Activated naive CD4-positive, alpha-beta T cell treated with anti-CD3 and anti-CD28 coated beads for 36 hours (primary cell): ENCODE measurements around the gene PROSER3. TPM values are rescaled to one million over a fixed set of nuclear protein-coding genes. Genes with fewer than 3 reads are reported as not detected.
"Not testable (repeated sequence)": the region's sequence is repeated elsewhere in the genome, so short reads cannot be mapped to it uniquely, and the experiment has no call there.

Experiments
- CTCF ChIA-PET: fragments of 350-600 bp; sonication (Branson Sonifier 250); formaldehyde crosslinking; loops from one replicate; lab custom pipeline; 2021; ENCODE audit warnings: antibody characterized with exemption; lab: Charles Lee
- DNase-seq: peaks from one replicate; pipeline ENCODE4 v3.0.0-alpha.2; 2020
- H3K27ac Mint-ChIP-seq: one replicate; pipeline ENCODE4 v1.8.0; 2021; ENCODE audit warnings: mild to moderate bottlenecking, mixed read lengths
- H3K27me3 Mint-ChIP-seq: one replicate; pipeline ENCODE4 v1.8.0; 2021; ENCODE audit warnings: low read depth, mixed read lengths
- H3K36me3 Mint-ChIP-seq: one replicate; pipeline ENCODE4 v1.8.0; 2021; ENCODE audit warnings: low read depth, mixed read lengths
- H3K4me1 Mint-ChIP-seq: one replicate; pipeline ENCODE4 v1.8.0; 2021; ENCODE audit warnings: low read depth, mixed read lengths
- H3K4me3 Mint-ChIP-seq: one replicate; pipeline ENCODE4 v1.8.0; 2021; ENCODE audit warnings: mild to moderate bottlenecking, moderate library complexity, mixed read lengths
- H3K9me3 Mint-ChIP-seq: one replicate; pipeline ENCODE4 v1.8.0; 2021; ENCODE audit warnings: mixed read lengths
- intact Hi-C: fragments of 100-400 bp; cut with micrococcal nuclease; formaldehyde crosslinking; loops from one replicate; pipeline ENCODE4 v1.15.1; 2023
- total RNA-seq, 2 experiments: library from RNA; stranded (reverse); gene quantifications; one replicate each; pipeline ENCODE4 v1.2.3, GENCODE V29; 2021

Gene PROSER3
- total RNA-seq, 2 experiments from 2014 or later = 45.3 to 47.4 TPM

DNA sequence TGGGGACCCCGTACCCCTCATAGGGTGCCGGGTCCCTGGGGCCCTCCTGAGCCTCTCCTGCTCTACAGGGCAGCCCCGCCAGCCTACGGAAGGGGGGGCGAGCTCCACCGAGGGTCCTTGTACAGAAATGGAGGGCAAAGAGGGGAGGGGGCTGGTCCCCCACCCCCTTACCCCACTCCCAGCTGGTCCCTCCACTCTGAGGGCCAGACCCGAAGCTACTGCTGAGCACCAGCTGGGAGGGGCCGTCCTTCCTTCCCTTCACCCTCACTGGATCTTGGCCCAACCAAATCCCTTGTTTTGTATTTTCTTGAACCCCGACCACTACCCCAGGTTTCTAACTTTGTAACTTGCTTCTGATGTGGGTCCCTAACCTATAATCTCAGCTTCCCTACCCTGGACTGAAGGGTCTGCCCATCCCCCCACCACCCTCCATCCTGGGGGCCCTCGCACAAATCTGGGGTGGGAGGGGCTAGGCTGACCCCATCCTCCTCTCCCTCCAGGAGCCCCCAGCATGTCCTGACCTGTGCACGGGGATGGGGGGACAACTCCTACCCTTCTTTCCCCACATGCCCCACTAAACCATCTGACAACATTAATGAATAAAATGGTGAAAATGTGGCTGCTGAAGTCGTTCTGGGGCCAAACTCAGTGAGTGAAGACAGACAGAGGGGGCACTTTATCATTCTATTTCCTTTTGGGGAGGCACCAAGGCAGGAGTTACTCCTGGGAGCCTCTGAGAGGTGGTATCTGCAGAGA is 30.4 kb downstream of the PROSER3 start:
- no peaks in the 10 kb centered on the region for H3K4me1 Mint-ChIP-seq
- H3K9me3 Mint-ChIP-seq = no peaks in the 10 kb centered on the region
- no peak for DNase-seq
- no peak overlapping the region for H3K27ac Mint-ChIP-seq
- no peaks in the 10 kb centered on the region for H3K36me3 Mint-ChIP-seq
- intact Hi-C loops = no loop called here
- H3K27me3 Mint-ChIP-seq = no peaks in the 10 kb centered on the region
- no peak overlapping the region for H3K4me3 Mint-ChIP-seq
- CTCF ChIA-PET = interaction anchor here (2.1 kb wide), 1 partner anchor 94 kb away, joined by 9 read pairs; no protein-coding TSS in a partner anchor

DNA sequence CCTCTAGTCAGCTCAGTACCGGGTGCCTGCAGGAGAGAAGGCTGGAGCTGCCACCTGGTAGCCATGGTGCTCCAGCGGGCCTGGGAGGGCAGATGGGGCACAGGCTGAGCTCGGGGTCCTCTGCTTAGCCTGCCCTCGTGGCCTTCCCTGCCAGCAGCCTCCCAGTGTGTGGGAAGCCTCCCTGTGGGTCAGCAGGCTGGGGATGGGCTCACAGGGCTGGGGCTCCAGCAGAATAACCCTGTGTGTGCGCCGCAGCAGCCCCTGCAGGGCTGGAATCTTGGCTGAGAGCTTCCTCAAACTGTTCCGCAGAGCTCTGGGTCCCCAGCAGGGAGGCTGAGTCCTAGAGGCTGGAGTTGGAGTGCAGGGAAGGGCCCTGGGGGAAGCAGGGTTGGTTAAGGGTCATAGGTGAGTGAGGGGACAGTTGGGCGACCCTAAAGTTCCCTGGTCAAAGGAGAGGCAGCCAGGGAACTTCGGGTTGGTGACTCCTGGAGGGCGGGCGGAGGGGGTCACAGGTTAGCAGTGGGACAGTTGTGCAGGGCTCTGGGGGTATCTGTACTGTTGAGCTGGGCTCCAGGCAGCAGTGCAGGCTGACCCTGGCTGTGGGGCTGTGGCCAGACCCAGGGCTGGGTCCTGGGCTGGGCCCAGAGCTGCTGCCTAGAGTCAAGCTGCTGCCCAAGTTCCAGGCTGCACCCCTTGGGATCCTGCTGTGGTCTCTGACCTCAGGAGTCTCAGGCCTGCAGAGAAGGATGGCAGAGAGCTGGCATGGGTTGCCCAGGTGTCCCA is 31.4 kb downstream of the PROSER3 start:
- Mint-ChIP-seq H3K27ac (no peak overlapping the region), H3K4me1 (no peaks in the 10 kb centered on the region), H3K4me3 (no peak overlapping the region), H3K27me3 (peaks cover 4% of the 10 kb centered on the region), H3K9me3 (no peaks in the 10 kb centered on the region), H3K36me3 (no peaks in the 10 kb centered on the region)
- no peak for DNase-seq
- intact Hi-C loops = no loop called here
- CTCF ChIA-PET = interaction anchor here (2.1 kb wide), 1 partner anchor 95 kb away, joined by 9 read pairs; no protein-coding TSS in a partner anchor

DNA sequence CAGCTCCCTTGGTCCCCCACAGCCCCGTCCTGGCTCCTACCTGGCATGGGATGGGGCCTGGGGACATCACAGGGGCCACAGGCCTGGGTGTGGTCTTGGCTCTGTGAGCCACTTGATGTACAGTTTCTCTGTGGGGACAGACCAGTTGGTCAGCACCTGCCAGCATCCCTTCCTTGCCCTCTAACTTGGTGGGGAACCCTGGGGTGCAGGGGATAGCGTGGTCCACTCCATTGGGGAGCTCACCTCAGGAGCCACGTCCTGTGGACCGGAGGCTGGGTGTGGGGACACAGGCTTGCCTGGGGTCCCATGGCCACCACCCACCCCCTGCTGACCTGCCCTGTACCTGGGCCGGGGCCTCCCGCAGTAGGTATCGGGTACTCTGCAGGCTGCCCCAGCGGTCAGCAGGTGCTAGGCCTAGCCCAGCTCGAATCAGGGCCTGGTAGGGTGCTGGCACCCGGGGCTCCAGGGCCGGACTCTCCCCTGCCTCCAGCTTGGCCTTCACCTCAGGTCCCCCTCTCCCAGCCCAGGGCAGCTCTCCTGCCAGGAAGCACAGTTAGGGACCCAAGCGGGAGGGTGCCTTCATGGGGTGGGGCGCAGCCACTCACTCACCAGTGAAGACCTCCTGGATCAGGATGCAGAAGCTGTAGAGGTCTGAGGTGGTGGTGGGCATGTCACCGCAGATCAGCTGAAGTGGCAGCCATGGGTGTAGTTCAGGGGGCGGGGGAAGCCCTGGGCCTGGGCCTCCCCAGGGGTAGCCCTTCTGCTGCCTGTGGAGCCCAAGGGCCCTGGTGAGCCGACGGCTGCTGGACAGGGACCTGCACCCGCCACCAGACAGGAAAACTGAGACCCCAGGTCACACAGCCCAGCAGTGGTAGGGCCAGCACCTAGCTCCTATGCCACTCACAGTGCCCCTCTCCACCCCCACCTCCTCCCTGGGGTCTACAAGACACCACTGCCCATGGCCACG is 32.3 kb downstream of the PROSER3 start:
- H3K4me3 Mint-ChIP-seq = no peak overlapping the region
- H3K4me1 Mint-ChIP-seq = no peaks in the 10 kb centered on the region
- CTCF ChIA-PET = interaction anchor here (0.6 to 2.1 kb wide), 2 partner anchors 96 to 115 kb away, joined by 3 to 9 read pairs; no protein-coding TSS in a partner anchor

DNA sequence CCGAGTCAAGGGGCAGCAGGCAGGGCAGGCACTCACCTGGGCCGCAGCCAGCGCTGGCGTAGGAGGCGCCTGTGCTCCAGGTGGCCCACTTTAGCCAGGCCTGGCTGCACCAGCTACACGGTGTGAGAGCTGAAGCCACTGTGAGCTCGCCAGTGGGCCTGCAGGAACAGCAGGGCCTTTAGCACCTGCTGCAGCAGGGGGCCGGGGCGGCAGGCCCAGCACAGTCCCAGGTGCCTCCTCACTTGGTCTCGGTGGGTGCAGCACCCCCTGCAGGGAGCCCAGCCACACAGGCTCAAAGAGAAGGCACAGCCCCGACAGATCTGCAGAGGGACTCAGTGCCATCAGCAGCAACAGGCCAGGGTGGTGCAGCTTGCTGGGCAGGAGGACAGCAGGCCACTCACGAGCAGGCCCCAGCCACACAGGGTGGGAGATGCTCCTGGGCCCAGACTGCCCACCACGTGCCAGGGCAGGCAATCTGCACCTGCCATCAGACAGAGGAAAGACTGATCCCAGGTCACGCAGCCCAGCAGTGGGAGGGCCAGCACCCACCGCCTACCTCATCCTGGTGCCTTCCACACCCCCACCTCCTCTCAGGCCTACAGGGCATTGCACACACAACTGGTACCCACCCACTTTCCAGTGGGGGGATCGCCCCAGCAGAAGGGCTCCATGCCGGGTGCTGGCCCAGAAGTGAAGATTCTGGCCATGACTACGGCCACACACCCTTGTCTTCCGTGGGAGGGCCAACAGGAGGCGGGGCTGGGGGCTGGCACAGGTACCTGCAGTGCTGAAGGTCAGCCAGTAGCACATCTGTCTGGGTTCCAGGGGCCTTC is 33.2 kb downstream of the PROSER3 start:
- Mint-ChIP-seq H3K27me3 (peaks cover 8% of the 10 kb centered on the region), H3K9me3 (no peaks in the 10 kb centered on the region), H3K4me3 (no peak overlapping the region), H3K36me3 (no peaks in the 10 kb centered on the region), H3K27ac (no peak overlapping the region), H3K4me1 (no peaks in the 10 kb centered on the region)
- intact Hi-C loops = no loop called here
- CTCF ChIA-PET = interaction anchor here (0.6 to 2.1 kb wide), 2 partner anchors 97 to 116 kb away, joined by 3 to 9 read pairs; no protein-coding TSS in a partner anchor
- DNase-seq = peak; percentile 30

More for the DNA sequence above, 32.3 kb downstream of the PROSER3 start:
- intact Hi-C loops = no loop called here
- Mint-ChIP-seq H3K36me3 (no peaks in the 10 kb centered on the region), H3K9me3 (no peaks in the 10 kb centered on the region), H3K27ac (no peak overlapping the region), H3K27me3 (peaks cover 4% of the 10 kb centered on the region)
- no peak for DNase-seq

DNA sequence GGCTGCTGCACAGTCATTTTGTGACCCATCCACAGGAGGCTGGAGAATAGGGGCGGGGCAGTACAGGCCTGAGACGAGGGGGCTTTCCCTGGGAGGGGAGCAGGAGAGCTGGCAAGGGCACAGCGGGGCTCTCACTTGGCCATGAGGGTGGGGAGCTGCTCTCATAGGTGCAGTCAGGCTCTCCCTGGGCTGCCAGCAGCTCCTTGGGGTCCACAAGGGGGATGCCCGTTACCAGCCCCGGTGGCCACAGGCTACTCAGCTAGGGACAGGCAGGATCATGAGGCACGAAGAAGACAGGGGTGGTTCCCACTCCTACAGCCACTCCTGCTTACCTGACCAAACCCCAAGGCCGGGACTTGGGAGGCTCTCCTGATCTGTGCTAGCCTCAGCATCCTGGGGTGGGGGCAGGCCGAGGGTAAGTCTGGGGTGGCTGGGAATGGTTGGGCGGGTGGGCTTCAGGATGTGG is 33.9 kb downstream of the PROSER3 start:
- CTCF ChIA-PET = no interaction called here
- intact Hi-C loops = no loop called here
- no peak for DNase-seq
- H3K9me3 Mint-ChIP-seq = no peaks in the 10 kb centered on the region
- peaks cover under 1% of the 10 kb centered on the region for H3K4me1 Mint-ChIP-seq
- H3K27me3 Mint-ChIP-seq = peaks cover 14% of the 10 kb centered on the region
- no peak overlapping the region for H3K4me3 Mint-ChIP-seq
- H3K27ac Mint-ChIP-seq = no peak overlapping the region
- H3K36me3 Mint-ChIP-seq = no peaks in the 10 kb centered on the region

DNA sequence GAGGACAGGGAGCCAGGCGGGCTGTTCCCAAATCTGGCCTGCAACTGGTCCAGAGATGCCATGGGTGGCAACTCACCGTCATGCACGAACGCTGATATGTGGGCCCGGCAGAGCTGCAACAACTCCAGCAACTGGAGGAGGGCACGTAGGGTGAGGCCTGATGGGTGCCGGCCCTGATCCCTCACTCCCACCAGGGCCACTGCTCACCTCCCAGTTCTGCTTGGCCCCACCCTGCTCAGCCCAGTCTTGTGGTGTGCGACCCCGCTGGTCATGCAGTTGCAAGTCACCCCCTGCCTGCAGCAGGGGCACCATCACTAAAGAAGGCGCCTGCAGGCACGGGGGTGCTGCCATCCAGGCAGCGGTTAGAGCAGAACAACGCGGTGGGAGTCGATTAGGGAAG is 34.3 kb downstream of the PROSER3 start:
- DNase-seq = no peak
- Mint-ChIP-seq H3K4me1 (peaks cover 5% of the 10 kb centered on the region), H3K27me3 (peaks cover 19% of the 10 kb centered on the region), H3K4me3 (no peak overlapping the region), H3K27ac (no peak overlapping the region), H3K9me3 (no peaks in the 10 kb centered on the region), H3K36me3 (no peaks in the 10 kb centered on the region)
- CTCF ChIA-PET = no interaction called here
- intact Hi-C loops = no loop called here

DNA sequence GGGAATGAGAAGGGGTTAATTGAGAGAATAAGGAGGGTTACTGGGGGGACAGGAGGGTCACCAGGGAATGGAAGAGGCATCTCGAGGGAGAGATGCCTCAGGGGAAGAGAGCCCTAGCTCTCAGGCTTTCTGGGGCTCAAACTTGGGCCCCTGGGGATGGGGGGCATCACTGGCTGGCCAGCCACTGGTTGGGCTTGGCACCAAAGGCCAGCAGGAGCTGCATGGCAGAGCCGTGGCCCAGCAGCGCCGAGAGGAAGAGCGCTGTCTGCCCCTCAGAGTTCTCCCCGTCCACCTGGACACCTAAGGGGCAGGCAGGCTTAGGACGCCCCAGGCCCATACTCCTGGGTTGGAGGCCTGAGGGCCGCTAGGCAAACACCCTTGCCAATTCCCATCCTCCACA is 34.9 kb downstream of the PROSER3 start:
- CTCF ChIA-PET = no interaction called here
- H3K27me3 Mint-ChIP-seq = peaks cover 23% of the 10 kb centered on the region
- H3K9me3 Mint-ChIP-seq = no peaks in the 10 kb centered on the region
- no peak overlapping the region for H3K4me3 Mint-ChIP-seq
- intact Hi-C loops = no loop called here
- no peak for DNase-seq
- H3K4me1 Mint-ChIP-seq = peaks cover 6% of the 10 kb centered on the region
- no peaks in the 10 kb centered on the region for H3K36me3 Mint-ChIP-seq
- H3K27ac Mint-ChIP-seq = no peak overlapping the region

DNA sequence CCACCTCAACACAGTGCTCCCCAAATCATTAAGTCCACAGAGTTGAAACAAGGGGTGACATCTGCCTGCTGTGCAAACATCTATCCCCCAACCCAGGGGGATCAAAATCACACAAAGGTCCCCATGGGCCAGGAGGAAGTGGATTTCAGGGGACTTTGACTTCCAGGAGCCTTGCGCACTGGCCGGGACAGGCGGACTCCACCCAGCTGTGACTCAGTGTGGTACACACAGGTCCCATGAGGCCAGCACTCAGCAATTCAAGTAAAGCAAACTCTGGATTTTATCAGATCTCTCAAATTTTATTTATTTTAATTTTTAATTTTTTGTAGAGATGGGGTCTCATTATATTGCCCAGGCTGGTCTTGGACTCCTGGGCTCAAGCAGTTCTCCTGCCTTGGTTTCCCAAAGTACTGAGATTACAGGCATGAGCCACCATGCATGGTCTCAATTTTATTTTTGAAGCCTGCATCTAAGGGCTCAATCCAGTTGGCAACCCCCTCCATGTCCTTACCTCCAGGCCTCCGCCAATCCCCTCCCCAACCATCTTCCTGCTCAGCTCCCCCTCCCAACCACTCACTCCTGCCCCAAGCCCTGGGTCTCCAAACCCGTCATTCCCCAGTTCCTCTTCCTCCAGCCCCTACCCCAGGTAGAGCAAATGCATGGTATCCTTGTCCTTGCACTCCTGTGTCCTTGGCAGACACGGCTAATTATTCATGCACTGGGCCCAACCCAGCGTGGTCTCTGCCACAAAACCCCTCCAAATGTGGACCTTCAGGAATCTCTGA is 35.6 kb downstream of the PROSER3 start:
- CTCF ChIA-PET = no interaction called here
- DNase-seq = no peak
- H3K27me3 Mint-ChIP-seq = peaks cover 28% of the 10 kb centered on the region
- H3K9me3 Mint-ChIP-seq = no peaks in the 10 kb centered on the region
- no peak overlapping the region for H3K4me3 Mint-ChIP-seq
- intact Hi-C loops = no loop called here
- peaks cover 6% of the 10 kb centered on the region for H3K4me1 Mint-ChIP-seq
- H3K36me3 Mint-ChIP-seq = no peaks in the 10 kb centered on the region
- H3K27ac Mint-ChIP-seq = no peak overlapping the region

DNA sequence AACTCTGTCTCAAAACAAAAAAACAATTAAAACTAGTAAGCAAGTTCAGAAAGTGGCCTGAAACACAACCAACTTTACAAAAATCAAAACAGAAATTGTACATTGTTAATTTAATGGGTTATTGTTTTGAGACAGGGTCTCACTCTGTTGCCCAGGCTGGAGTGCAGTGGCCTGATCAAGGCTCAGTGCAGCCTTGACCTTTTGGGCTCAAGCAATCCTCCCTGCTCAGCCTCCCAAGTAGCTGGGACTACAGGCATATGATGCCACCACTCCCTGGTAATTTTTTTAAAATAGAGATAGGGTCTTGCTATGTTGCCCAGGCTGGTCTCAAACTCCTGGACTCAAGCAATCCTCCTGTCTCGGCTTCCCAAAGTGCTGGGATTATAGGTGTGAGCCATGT is 37.6 kb downstream of the PROSER3 start:
- DNase-seq, H3K27ac Mint-ChIP-seq, CTCF ChIA-PET, H3K9me3 Mint-ChIP-seq, intact Hi-C loops, H3K4me3 Mint-ChIP-seq, H3K36me3 Mint-ChIP-seq, H3K4me1 Mint-ChIP-seq: not testable (repeated sequence)
- peaks cover 28% of the 10 kb centered on the region for H3K27me3 Mint-ChIP-seq

DNA sequence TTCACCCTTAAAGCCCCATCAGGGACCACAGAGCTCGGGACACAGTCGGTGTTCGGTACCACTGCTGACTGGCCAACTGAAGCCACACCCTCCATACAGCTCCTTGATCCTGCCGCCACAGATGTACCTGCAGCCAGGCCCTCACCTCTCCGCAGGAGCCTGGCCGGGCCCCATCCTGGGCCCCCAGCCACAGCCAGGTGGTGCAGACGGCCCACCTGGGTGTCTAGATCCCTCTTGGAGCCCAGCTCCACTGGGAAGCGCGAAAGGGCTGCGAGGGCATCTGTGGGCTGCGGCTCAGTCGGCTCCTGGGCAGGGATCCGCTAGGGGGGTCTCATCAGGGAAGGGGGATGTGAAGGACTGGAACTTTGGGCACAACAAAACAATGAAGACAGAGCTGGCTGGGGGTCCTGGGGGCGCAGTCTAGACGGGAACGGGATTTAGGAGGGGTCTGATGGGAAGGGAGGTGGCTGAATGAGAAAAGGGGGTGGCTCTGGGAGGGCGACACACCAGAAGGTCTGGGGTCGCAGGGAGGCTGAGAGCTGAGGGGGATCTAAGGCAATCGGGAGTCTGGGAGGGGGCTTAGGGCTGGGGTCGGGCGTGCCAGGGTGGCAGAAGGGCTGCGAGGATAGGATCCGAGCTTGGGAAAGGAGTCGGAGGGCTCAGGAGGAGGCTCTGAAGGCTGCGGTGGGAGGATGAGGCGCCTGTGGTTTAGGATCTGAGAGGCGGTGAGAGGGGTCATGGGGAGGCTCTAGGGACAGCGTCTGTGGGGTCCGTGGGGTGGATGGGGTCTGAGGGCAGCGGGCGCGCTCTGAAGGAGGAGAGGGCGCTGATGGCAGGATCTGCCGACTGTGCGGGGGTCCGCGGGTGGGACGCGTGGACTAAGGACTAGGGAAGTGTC is 38.9 kb downstream of the PROSER3 start:
- H3K36me3 Mint-ChIP-seq = no peaks in the 10 kb centered on the region
- no peak for DNase-seq
- peaks cover 28% of the 10 kb centered on the region for H3K27me3 Mint-ChIP-seq
- no peak overlapping the region for H3K4me3 Mint-ChIP-seq
- no peak overlapping the region for H3K27ac Mint-ChIP-seq
- no peaks in the 10 kb centered on the region for H3K9me3 Mint-ChIP-seq
- intact Hi-C loops = no loop called here
- CTCF ChIA-PET = interaction anchor here (1.6 kb wide), 1 partner anchor 23 kb away, joined by 6 read pairs; no protein-coding TSS in a partner anchor
- peaks cover 6% of the 10 kb centered on the region for H3K4me1 Mint-ChIP-seq
